Measurements from ENCODE around the gene IQGAP1.
A peak's percentile ranks its signal among the peaks of the same experiment; 100 is the strongest.

IQGAP1 gene

GRCh38 chr15:90365414-90366055, 22.5 kb upstream of the IQGAP1 start:
- Histone ChIP-seq H3K36me3 (ENCODE audit: control insufficient read depth, insufficient read depth, low read length) (no peaks in the 10 kb centered on the region), H3K4me3 (ENCODE audit: insufficient read depth, low read depth, low read length) (no peak overlapping the region), H3K27ac (ENCODE audit: insufficient read depth, low read depth, low read length, poor library complexity, severe bottlenecking) (no peak overlapping the region), H3K27me3 (ENCODE audit: control insufficient read depth, insufficient read depth, low read length, poor library complexity, severe bottlenecking) (no peaks in the 10 kb centered on the region), H3K4me1 (ENCODE audit: control insufficient read depth, insufficient read depth, low read length) (no peaks in the 10 kb centered on the region), H3K9me3 (ENCODE audit: control insufficient read depth, low read length) (no peaks in the 10 kb centered on the region)
- WGBS, 2 experiments, result 94 to 96% methylated on average over 15 of the region's 15 CpGs

- Histone ChIP-seq H3K4me1 (ENCODE audit: control insufficient read depth, insufficient read depth, low read length) (no peaks in the 10 kb centered on the region), H3K27ac (ENCODE audit: insufficient read depth, low read depth, low read length, poor library complexity, severe bottlenecking) (no peak overlapping the region), H3K27me3 (ENCODE audit: control insufficient read depth, insufficient read depth, low read length, poor library complexity, severe bottlenecking) (no peaks in the 10 kb centered on the region), H3K36me3 (ENCODE audit: control insufficient read depth, insufficient read depth, low read length) (no peaks in the 10 kb centered on the region), H3K4me3 (ENCODE audit: insufficient read depth, low read depth, low read length) (no peak overlapping the region), H3K9me3 (ENCODE audit: control insufficient read depth, low read length) (no peaks in the 10 kb centered on the region)
- WGBS, 2 experiments, result 80 to 83% methylated on average over 3 of the region's 3 CpGs
Observed at GRCh38 chr15:90367576-90367975, 20.5 kb upstream of the IQGAP1 start.

- WGBS, 2 experiments, result 95 to 97% methylated on average over 7 of the region's 7 CpGs
- H3K27ac ChIP-seq (ENCODE audit: insufficient read depth, low read depth, low read length, poor library complexity, severe bottlenecking), result no peak overlapping the region
- no peaks in the 10 kb centered on the region for H3K36me3 ChIP-seq (ENCODE audit: control insufficient read depth, insufficient read depth, low read length)
- no peaks in the 10 kb centered on the region for H3K4me1 ChIP-seq (ENCODE audit: control insufficient read depth, insufficient read depth, low read length)
- no peak overlapping the region for H3K4me3 ChIP-seq (ENCODE audit: insufficient read depth, low read depth, low read length)
- H3K9me3 ChIP-seq (ENCODE audit: control insufficient read depth, low read length), result no peaks in the 10 kb centered on the region
- H3K27me3 ChIP-seq (ENCODE audit: control insufficient read depth, insufficient read depth, low read length, poor library complexity, severe bottlenecking), result no peaks in the 10 kb centered on the region
Observed at GRCh38 chr15:90375071-90375470, 13.0 kb upstream of the IQGAP1 start.

GRCh38 chr15:90376789-90377188, 11.3 kb upstream of the IQGAP1 start:
- no peaks in the 10 kb centered on the region for H3K27me3 ChIP-seq (ENCODE audit: control insufficient read depth, insufficient read depth, low read length, poor library complexity, severe bottlenecking)
- no peak overlapping the region for H3K27ac ChIP-seq (ENCODE audit: insufficient read depth, low read depth, low read length, poor library complexity, severe bottlenecking)
- no peaks in the 10 kb centered on the region for H3K9me3 ChIP-seq (ENCODE audit: control insufficient read depth, low read length)
- H3K36me3 ChIP-seq (ENCODE audit: control insufficient read depth, insufficient read depth, low read length), result no peaks in the 10 kb centered on the region
- 93% methylated on average over 6 of the region's 6 CpGs for WGBS, 2 experiments
- no peak overlapping the region for H3K4me3 ChIP-seq (ENCODE audit: insufficient read depth, low read depth, low read length)
- H3K4me1 ChIP-seq (ENCODE audit: control insufficient read depth, insufficient read depth, low read length), result no peaks in the 10 kb centered on the region

GRCh38 chr15:90379263-90379662, 8.8 kb upstream of the IQGAP1 start:
- no peaks in the 10 kb centered on the region for H3K4me1 ChIP-seq (ENCODE audit: control insufficient read depth, insufficient read depth, low read length)
- WGBS, 2 experiments, result 92 to 94% methylated on average over 3 of the region's 3 CpGs
- H3K9me3 ChIP-seq (ENCODE audit: control insufficient read depth, low read length), result no peaks in the 10 kb centered on the region
- H3K36me3 ChIP-seq (ENCODE audit: control insufficient read depth, insufficient read depth, low read length), result no peaks in the 10 kb centered on the region
- H3K4me3 ChIP-seq (ENCODE audit: insufficient read depth, low read depth, low read length), result no peak overlapping the region
- no peaks in the 10 kb centered on the region for H3K27me3 ChIP-seq (ENCODE audit: control insufficient read depth, insufficient read depth, low read length, poor library complexity, severe bottlenecking)
- H3K27ac ChIP-seq (ENCODE audit: insufficient read depth, low read depth, low read length, poor library complexity, severe bottlenecking), result no peak overlapping the region

GRCh38 chr15:90381515-90381914, 6.5 kb upstream of the IQGAP1 start:
- Histone ChIP-seq H3K4me3 (ENCODE audit: insufficient read depth, low read depth, low read length) (no peak overlapping the region), H3K36me3 (ENCODE audit: control insufficient read depth, insufficient read depth, low read length) (no peaks in the 10 kb centered on the region), H3K27me3 (ENCODE audit: control insufficient read depth, insufficient read depth, low read length, poor library complexity, severe bottlenecking) (no peaks in the 10 kb centered on the region), H3K27ac (ENCODE audit: insufficient read depth, low read depth, low read length, poor library complexity, severe bottlenecking) (no peak overlapping the region), H3K9me3 (ENCODE audit: control insufficient read depth, low read length) (no peaks in the 10 kb centered on the region), H3K4me1 (ENCODE audit: control insufficient read depth, insufficient read depth, low read length) (no peaks in the 10 kb centered on the region)

- no peak overlapping the region for H3K4me3 ChIP-seq (ENCODE audit: insufficient read depth, low read depth, low read length)
- no peaks in the 10 kb centered on the region for H3K27me3 ChIP-seq (ENCODE audit: control insufficient read depth, insufficient read depth, low read length, poor library complexity, severe bottlenecking)
- H3K36me3 ChIP-seq (ENCODE audit: control insufficient read depth, insufficient read depth, low read length), result no peaks in the 10 kb centered on the region
- no peaks in the 10 kb centered on the region for H3K4me1 ChIP-seq (ENCODE audit: control insufficient read depth, insufficient read depth, low read length)
- no peak overlapping the region for H3K27ac ChIP-seq (ENCODE audit: insufficient read depth, low read depth, low read length, poor library complexity, severe bottlenecking)
- no peaks in the 10 kb centered on the region for H3K9me3 ChIP-seq (ENCODE audit: control insufficient read depth, low read length)
Observed at GRCh38 chr15:90382320-90382719, 5.7 kb upstream of the IQGAP1 start.

- Histone ChIP-seq H3K4me3 (ENCODE audit: insufficient read depth, low read depth, low read length) (no peak overlapping the region), H3K27me3 (ENCODE audit: control insufficient read depth, insufficient read depth, low read length, poor library complexity, severe bottlenecking) (no peaks in the 10 kb centered on the region), H3K36me3 (ENCODE audit: control insufficient read depth, insufficient read depth, low read length) (no peaks in the 10 kb centered on the region), H3K27ac (ENCODE audit: insufficient read depth, low read depth, low read length, poor library complexity, severe bottlenecking) (no peak overlapping the region), H3K9me3 (ENCODE audit: control insufficient read depth, low read length) (no peaks in the 10 kb centered on the region), H3K4me1 (ENCODE audit: control insufficient read depth, insufficient read depth, low read length) (peaks cover 5% of the 10 kb centered on the region)
- 93 to 95% methylated on average over 2 of the region's 2 CpGs for WGBS, 2 experiments
Observed at GRCh38 chr15:90386221-90386620, 1.8 kb upstream of the IQGAP1 start.

GRCh38 chr15:90388462-90389380, 679 bp downstream of the IQGAP1 start:
- H3K9me3 ChIP-seq (ENCODE audit: control insufficient read depth, low read length), result no peaks in the 10 kb centered on the region
- no peaks in the 10 kb centered on the region for H3K36me3 ChIP-seq (ENCODE audit: control insufficient read depth, insufficient read depth, low read length)
- peak overlapping the region; percentile 39 for H3K27ac ChIP-seq (ENCODE audit: insufficient read depth, low read depth, low read length, poor library complexity, severe bottlenecking)
- WGBS, 2 experiments, result 3 to 4% methylated on average over 52 of the region's 52 CpGs
- peak overlapping the region; percentile 69 for H3K4me3 ChIP-seq (ENCODE audit: insufficient read depth, low read depth, low read length)
- H3K4me1 ChIP-seq (ENCODE audit: control insufficient read depth, insufficient read depth, low read length), result peaks cover 5% of the 10 kb centered on the region
- no peaks in the 10 kb centered on the region for H3K27me3 ChIP-seq (ENCODE audit: control insufficient read depth, insufficient read depth, low read length, poor library complexity, severe bottlenecking)

- Histone ChIP-seq H3K36me3 (ENCODE audit: control insufficient read depth, insufficient read depth, low read length) (no peaks in the 10 kb centered on the region), H3K9me3 (ENCODE audit: control insufficient read depth, low read length) (no peaks in the 10 kb centered on the region), H3K27ac (ENCODE audit: insufficient read depth, low read depth, low read length, poor library complexity, severe bottlenecking) (no peak overlapping the region), H3K4me1 (ENCODE audit: control insufficient read depth, insufficient read depth, low read length) (peaks cover 5% of the 10 kb centered on the region), H3K4me3 (ENCODE audit: insufficient read depth, low read depth, low read length) (no peak overlapping the region), H3K27me3 (ENCODE audit: control insufficient read depth, insufficient read depth, low read length, poor library complexity, severe bottlenecking) (no peaks in the 10 kb centered on the region)
- WGBS, 2 experiments, result 83 to 84% methylated on average over 6 of the region's 6 CpGs
Observed at GRCh38 chr15:90389513-90389912, 1.5 kb downstream of the IQGAP1 start.

Data from ectodermal cell (in vitro differentiated cells).